SH-SY5Y (cell line): Measurements from ENCODE around the gene NPR2.

Experiments
- GATA2 ChIP-seq: IDR thresholded peaks from 2 replicates; pipeline ENCODE4 v1.6.1; 2011; ENCODE audit warnings: mild to moderate bottlenecking, low read depth, low read length
- GATA3 ChIP-seq: IDR thresholded peaks from 2 replicates; pipeline ENCODE4 v1.6.1; 2011; ENCODE audit warnings: low read depth, mild to moderate bottlenecking, low read length, moderate library complexity

The NPR2 gene

DNA sequence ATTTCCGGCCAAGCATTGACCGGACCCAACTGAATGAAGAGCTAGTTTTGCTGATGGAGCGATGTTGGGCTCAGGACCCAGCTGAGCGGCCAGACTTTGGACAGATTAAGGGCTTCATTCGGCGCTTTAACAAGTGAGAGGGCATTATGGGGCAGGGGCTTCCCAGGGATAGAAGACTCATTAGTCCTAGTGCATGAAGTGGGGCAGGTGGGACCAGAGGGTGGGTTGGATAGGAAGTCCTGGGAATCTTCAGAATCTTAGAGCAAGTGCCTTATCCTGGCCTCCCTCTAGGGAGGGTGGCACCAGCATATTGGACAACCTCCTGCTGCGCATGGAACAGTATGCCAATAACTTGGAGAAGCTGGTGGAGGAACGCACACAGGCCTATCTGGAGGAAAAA, 14.7 kb downstream of the NPR2 start:
- TF ChIP-seq GATA2, result no peak
- TF ChIP-seq GATA3, result no peak

GRCh38 chr9:35808433-35808832, 17.0 kb downstream of the NPR2 start:
- no peak for TF ChIP-seq GATA3
- no peak for TF ChIP-seq GATA2

- TF ChIP-seq GATA3 (no peak), GATA2 (no peak)
These were observed 18.7 kb downstream of the NPR2 start for GRCh38 chr9:35810122-35810521.

DNA sequence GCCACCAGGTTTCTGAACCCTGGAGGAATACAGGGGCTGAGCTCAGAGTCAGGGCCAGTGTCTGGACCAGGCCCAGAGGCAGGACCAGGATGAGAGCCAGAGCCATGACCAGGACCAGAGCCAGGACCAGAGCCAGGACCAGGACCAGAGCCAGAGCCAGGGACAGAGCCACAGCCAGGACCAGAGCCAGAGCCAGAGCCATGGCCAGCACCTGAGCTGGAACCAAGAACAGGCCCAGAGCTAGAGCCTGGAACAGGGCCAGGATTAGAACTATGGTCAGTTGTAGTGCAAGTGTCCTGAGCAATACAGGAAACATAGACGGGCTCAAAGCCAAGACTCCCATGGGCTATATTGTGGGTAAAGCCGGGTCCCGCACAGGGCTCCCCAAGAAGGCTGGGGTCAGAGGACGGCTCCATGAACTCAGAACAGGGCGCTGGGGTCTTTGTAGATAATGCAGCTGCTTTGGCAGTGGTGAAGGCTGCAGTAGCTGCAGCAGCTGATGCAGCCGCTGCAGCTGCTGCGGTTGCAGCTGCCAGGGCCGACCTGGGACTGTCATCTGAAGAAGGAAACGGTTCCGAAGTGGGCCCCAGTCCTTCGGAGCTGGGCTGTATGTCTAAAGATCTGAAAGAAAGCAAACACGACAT, 20.1 kb downstream of the NPR2 start:
- TF ChIP-seq GATA3 (no peak), GATA2 (no peak)

DNA sequence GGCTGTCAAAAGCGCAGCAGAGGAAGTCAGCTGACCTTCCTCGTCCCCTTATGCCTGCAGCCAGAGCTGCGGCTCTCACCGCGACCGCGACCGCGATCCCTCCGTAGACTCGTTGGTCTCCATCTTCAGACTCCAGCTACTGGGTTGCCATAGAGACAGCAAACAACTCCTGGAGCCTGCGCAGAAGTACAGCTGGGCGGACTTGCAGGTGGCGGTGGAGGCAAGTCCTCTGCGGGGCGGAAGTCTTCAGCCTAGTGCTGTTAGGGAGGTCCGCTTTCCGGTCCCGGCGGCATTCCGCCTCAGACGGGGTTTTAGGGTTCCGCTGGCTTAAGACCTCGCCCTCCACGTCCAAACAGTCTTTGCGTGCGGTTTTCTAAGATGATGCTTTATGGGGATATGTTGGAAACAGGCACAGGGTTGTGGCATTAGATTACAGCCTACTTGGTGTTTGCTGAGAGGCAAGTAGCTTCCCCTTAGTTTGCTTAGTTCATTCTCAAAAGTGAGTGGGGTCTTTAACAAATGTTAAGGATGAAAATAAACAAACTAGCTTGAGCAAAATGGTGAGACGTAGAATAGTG, 20.7 kb downstream of the NPR2 start, which contains the start of gene SPAG8:
TSS of gene SPAG8 (minus strand) at position 238 of the 578 bp plus-strand sequence. CDS start at position 123, 115 bp downstream.
- no peak for TF ChIP-seq GATA3
- no peak for TF ChIP-seq GATA2

DNA sequence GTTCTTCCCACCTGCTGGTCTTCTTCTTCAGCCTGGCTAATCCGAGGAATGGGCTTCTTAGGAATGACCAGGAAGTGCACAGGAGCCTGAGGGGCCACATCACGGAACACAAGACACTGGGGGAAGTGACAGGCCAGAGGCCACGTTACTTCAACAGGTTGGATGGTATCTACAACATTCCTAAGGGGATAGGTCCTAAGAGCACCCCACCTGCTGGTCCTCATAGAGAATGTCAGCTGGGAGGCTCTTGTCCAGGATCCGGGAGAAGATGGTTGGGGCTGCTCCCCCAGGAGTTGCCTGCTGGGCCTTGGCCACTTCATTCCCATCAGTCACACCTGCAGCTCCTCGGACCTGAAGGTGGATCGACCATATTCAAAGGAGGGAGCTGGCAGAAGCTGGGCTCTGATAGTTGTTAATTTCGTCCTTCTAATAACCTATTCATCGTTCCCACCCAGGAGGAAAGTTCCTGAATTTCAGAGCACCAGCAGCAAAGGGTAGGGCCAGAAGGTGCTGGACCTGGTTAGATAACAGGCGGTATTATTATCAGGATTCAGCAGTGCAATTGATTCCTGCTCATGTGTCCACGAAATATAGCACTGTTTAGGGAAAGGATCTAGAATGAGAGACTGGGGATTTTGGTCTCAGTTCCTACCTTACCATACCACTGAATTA, 22.2 kb downstream of the NPR2 start:
- TF ChIP-seq GATA3 (no peak), GATA2 (no peak)

- TF ChIP-seq GATA3, result no peak
- no peak for TF ChIP-seq GATA2
These were observed 22.9 kb downstream of the NPR2 start for GRCh38 chr9:35814106-35814840.

GRCh38 chr9:35814841-35815543, 23.6 kb downstream of the NPR2 start, which contains the start of gene HINT2:
Gene HINT2 (minus strand): TSS chr9:35815042. CDS start chr9:35814979, 63 bp downstream.
- no peak for TF ChIP-seq GATA3
- TF ChIP-seq GATA2, result no peak

DNA sequence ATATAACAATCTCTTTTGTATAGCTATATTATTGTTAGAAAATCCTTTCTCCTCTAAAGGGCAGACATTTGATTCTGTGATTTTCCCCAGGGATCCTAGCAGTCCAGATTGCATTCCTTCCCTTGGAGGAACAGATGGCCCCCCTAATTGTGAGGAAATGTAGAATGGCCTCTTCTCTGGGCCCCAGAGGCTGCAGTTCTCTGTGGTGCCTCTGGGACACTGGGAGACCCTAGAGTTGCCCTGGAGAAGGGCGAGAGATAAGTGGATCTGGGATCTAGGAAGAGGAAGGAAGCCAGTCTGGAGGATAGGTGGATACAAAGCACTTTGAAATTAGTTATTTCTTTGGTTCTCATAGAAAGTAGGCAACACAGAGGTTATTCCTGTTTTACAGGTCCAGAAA, 25.3 kb downstream of the NPR2 start:
- TF ChIP-seq GATA2, result no peak
- TF ChIP-seq GATA3, result no peak

DNA sequence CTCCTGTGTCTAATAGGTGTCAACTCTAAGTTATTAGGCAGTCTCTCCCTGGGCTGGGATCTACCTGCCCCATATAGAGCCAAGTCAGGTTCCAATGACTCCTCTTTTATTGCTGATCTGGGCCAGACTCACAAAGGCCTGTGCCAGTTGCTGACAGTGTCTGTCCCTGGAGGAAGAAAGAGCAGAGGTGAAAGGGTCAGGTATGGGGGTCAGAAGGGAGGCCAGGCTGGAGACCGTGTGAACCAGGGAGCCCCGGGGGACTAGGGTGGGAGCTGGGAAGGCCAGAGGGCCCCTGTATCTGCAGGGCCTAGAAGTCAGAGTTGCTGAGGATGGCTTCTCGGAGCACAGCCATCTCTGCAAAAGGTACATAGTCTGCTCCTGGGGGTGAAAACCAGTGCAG, 26.9 kb downstream of the NPR2 start:
- TF ChIP-seq GATA3 (no peak), GATA2 (no peak)

DNA sequence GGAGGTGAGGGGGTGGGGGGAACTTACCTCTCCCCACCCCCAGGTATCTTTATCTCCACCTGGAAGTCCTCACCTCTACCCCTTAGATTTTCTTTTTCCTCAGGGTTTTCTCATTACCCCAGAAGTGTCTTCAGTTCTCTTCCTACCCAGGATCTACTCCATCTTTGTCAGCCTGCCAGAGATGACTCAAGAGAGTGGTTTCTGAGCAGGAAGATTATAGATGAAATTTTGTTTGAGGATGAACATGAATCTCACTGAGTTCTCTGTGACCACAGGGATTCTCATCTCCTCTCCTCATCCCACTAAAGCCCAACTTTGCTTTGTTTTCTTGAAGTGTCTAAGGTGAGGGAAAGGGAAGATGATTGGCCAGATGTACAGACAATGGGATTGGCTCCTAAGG, 28.7 kb downstream of the NPR2 start:
- TF ChIP-seq GATA2 (no peak), GATA3 (no peak)

DNA sequence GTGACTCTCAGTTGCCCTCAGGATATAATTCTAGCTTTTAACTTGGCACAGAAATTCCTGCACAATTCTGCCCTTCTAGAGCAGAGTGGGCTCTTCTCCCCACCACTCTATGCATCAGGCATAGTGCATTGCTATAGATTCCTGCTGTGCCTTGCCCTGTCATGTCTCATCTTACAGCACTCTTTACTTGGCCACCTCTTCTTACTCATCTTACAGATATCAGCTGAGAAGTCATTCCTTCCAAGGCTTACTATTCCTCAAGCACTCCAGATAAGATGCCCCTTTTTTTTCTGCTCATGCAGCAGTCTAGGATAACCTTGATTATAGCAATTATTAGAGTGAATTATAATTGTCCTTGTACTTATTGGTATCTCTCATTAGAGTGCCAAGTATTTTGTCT, 31.5 kb downstream of the NPR2 start:
- TF ChIP-seq GATA3 (no peak), GATA2 (no peak)

DNA sequence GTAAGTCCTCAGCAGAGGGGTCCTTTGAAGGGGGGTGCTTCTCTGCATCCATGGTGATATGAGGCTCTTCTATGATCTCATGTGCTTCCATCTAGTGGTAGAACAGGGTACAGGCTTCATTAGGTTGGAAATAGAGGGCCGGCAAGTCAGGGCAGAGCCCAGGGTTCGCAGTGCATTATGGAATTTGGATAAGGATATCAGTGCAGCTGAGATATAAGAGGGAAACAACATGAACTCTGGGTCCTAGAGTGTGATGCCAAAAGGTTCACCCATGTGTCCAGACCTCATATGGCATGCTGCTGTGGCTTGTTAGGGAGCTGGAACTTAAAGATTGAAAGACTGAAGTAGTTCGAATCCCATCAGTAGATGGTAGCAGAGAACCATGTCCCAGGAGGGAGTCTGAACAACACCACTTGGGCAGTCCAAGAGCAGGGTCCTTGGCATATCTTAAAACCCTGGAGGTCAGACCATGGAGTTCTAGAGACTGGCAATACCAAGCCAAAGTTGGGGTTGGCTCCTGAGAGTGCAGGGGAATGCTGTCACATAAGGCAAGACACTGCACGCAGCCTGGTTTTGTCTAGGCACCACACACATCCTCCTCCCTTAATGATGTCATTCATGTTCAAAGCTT, 34.8 kb downstream of the NPR2 start:
- TF ChIP-seq GATA3 (no peak), GATA2 (no peak)
